Measurements from ENCODE around the gene SSBP2. TPM values are rescaled to one million over a fixed set of nuclear protein-coding genes. Genes with fewer than 3 reads are reported as not detected.

The SSBP2 gene
- polyA plus RNA-seq, 1 experiment, result 74.3 TPM

GRCh38 chr5:81422671-81423070, 328.2 kb downstream of the SSBP2 start:
- CTCF ChIA-PET, result interaction anchor here (0.8 to 1.7 kb wide), 3 partner anchors 123 to 803 kb away, joined by 3 to 6 read pairs (median 4); no protein-coding TSS in a partner anchor
- POLR2A ChIA-PET, result interaction anchor here (1.2 kb wide), 1 partner anchor 119 kb away, joined by 3 read pairs; no protein-coding TSS in a partner anchor
- Histone ChIP-seq H3K27me3 (ENCODE audit: control insufficient read depth, insufficient read depth, low read length) (no peaks in the 10 kb centered on the region), H3K27ac (ENCODE audit: low read depth, low read length) (peak overlapping the region; percentile 69), H3K9me3 (ENCODE audit: control insufficient read depth, insufficient read depth, low read length) (no peaks in the 10 kb centered on the region), H3K4me3 (ENCODE audit: low read depth, low read length) (no peak overlapping the region)
- peak; percentile 88 for DNase-seq (ENCODE audit: low read depth, low spot score)
- TF ChIP-seq CTCF (IDR thresholded peaks at IDR 0.05; ENCODE audit: low read depth, low read length), result no peak

GRCh38 chr5:81420039-81420667, 330.7 kb downstream of the SSBP2 start:
- H3K4me3 ChIP-seq (ENCODE audit: low read depth, low read length), result no peak overlapping the region; the same call in 1 of the 2 replicates
- H3K9me3 ChIP-seq (ENCODE audit: control insufficient read depth, insufficient read depth, low read length), result no peaks in the 10 kb centered on the region
- peak; percentile 75 for DNase-seq (ENCODE audit: low read depth, low spot score)
- H3K27ac ChIP-seq (ENCODE audit: low read depth, low read length), result peak overlapping the region; percentile 80
- no peak for TF ChIP-seq CTCF (IDR thresholded peaks at IDR 0.05; ENCODE audit: low read depth, low read length)
- CTCF ChIA-PET, result no interaction called here
- no peaks in the 10 kb centered on the region for H3K27me3 ChIP-seq (ENCODE audit: control insufficient read depth, insufficient read depth, low read length)
- POLR2A ChIA-PET, result interaction anchor here (0.8 kb wide), 1 partner anchor 118 kb away, joined by 5 read pairs; no protein-coding TSS in a partner anchor

GRCh38 chr5:81418606-81419005, 332.3 kb downstream of the SSBP2 start:
- no peak for DNase-seq (ENCODE audit: low read depth, low spot score)
- no peaks in the 10 kb centered on the region for H3K9me3 ChIP-seq (ENCODE audit: control insufficient read depth, insufficient read depth, low read length)
- POLR2A ChIA-PET, result no interaction called here
- H3K27ac ChIP-seq (ENCODE audit: low read depth, low read length), result no peak overlapping the region
- H3K27me3 ChIP-seq (ENCODE audit: control insufficient read depth, insufficient read depth, low read length), result no peaks in the 10 kb centered on the region
- no peak overlapping the region for H3K4me3 ChIP-seq (ENCODE audit: low read depth, low read length)
- TF ChIP-seq CTCF (IDR thresholded peaks at IDR 0.05; ENCODE audit: low read depth, low read length), result no peak
- CTCF ChIA-PET, result no interaction called here

- ChIA-PET POLR2A (no interaction called here), CTCF (no interaction called here)
- Histone ChIP-seq H3K27ac (ENCODE audit: low read depth, low read length) (no peak overlapping the region), H3K4me3 (ENCODE audit: low read depth, low read length) (no peak overlapping the region), H3K9me3 (ENCODE audit: control insufficient read depth, insufficient read depth, low read length) (no peaks in the 10 kb centered on the region), H3K27me3 (ENCODE audit: control insufficient read depth, insufficient read depth, low read length) (no peaks in the 10 kb centered on the region)
- no peak for DNase-seq (ENCODE audit: low read depth, low spot score)
- TF ChIP-seq CTCF (IDR thresholded peaks at IDR 0.05; ENCODE audit: low read depth, low read length), result no peak
Measured at GRCh38 chr5:81417052-81417451, 333.8 kb downstream of the SSBP2 start.

GRCh38 chr5:81409896-81410295, 341.0 kb downstream of the SSBP2 start:
- Histone ChIP-seq H3K27me3 (ENCODE audit: control insufficient read depth, insufficient read depth, low read length) (no peaks in the 10 kb centered on the region), H3K4me3 (ENCODE audit: low read depth, low read length) (no peak overlapping the region), H3K9me3 (ENCODE audit: control insufficient read depth, insufficient read depth, low read length) (no peaks in the 10 kb centered on the region), H3K27ac (ENCODE audit: low read depth, low read length) (no peak overlapping the region)
- CTCF ChIA-PET, result interaction anchor here (1.0 to 1.4 kb wide), 3 partner anchors 15 to 850 kb away, joined by 3 to 5 read pairs (median 3); no protein-coding TSS in a partner anchor
- POLR2A ChIA-PET, result no interaction called here
- TF ChIP-seq CTCF (IDR thresholded peaks at IDR 0.05; ENCODE audit: low read depth, low read length), result no peak
- no peak for DNase-seq (ENCODE audit: low read depth, low spot score)
